Ishikawa (cell line): ENCODE results near the gene ZNFX1.

ENCODE experiments used
- CEBPB ChIP-seq: IDR thresholded peaks from 2 replicates; pipeline ENCODE4 v1.6.1; 2012
- CREB1 ChIP-seq: IDR thresholded peaks from 2 replicates; pipeline ENCODE4 v1.6.1; 2012; ENCODE audit warnings: low read depth
- EGR1 ChIP-seq: IDR thresholded peaks from 2 replicates; pipeline ENCODE4 v1.6.1; 2012
- EP300 ChIP-seq: IDR thresholded peaks from 2 replicates; pipeline ENCODE4 v1.6.1; 2012; ENCODE audit warnings: borderline replicate concordance
- FOXM1 ChIP-seq: IDR thresholded peaks from 2 replicates; pipeline ENCODE4 v1.6.1; 2012; ENCODE audit warnings: low read depth, borderline replicate concordance
- NFIC ChIP-seq: IDR thresholded peaks from 2 replicates; pipeline ENCODE4 v1.6.1; 2012
- RAD21 ChIP-seq: IDR thresholded peaks from 2 replicates; pipeline ENCODE4 v1.6.1; 2012; ENCODE audit warnings: low read depth
- TAF1 ChIP-seq: IDR thresholded peaks from 2 replicates; pipeline ENCODE4 v1.6.1; 2012; ENCODE audit warnings: low read depth, mild to moderate bottlenecking
- TCF12 ChIP-seq: IDR thresholded peaks from 2 replicates; pipeline ENCODE4 v1.6.1; 2012; ENCODE audit warnings: low read depth
- TEAD4 ChIP-seq: IDR thresholded peaks from 2 replicates; pipeline ENCODE4 v1.6.1; 2012
- YY1 ChIP-seq: IDR thresholded peaks from 2 replicates; pipeline ENCODE4 v1.6.1; 2012; ENCODE audit warnings: low read depth
- ZBTB7A ChIP-seq: IDR thresholded peaks from 2 replicates; pipeline ENCODE4 v1.6.1; 2012; ENCODE audit warnings: low read depth
- TF ChIP-seq, protein P1 (sequence below): IDR thresholded peaks from 2 replicates; pipeline ENCODE4 v1.6.1; 2012; ENCODE audit warnings: low read depth, mild to moderate bottlenecking
- TF ChIP-seq, protein P2 (sequence below): IDR thresholded peaks from 2 replicates; pipeline ENCODE4 v1.6.1; 2012
- TF ChIP-seq, protein P3 (sequence below): IDR thresholded peaks from 2 replicates; pipeline ENCODE4 v1.6.1; 2012

Gene ZNFX1

DNA sequence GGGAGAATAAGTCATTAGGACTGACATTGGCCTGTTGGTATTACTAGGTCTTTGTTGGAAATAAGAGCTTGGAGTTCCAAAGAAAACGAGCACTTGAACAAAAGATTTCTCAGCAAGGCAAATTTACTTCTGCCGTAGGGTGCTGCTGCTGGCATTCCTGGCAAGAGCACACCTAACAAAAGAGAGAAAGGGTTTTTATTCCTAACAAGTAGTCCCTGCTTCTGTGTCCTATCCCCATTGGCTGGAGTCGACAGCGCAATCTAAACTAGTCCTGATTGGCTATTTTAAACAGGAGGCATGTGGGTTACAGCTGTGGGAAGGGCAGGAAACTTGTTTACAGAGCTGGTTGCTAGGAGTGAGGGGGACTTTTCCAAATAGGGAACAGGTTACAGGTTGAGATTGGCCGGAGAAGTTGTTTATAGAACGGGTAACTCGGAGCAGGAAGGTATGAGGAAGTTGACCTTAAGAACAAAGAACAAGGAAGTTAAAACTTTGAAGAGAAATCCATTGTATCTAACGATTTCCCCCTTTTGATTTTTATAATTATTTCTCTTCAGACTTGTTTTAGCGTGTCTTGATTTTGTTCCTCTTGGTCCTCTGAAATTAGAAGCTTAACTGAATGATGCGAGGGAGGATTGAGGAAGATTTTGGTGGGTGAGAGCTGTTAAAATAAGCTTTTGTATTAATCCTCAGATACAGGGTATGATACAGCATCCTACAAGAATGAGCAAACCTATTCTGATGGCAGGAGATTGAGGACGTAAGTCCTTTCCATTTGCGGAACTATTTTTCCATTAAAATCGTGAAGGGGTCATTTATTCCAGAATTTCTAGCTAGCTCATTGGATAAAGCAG, 3.4 kb upstream of the ZNFX1 start:
- no peak for TF ChIP-seq ZBTB7A
- TF ChIP-seq, protein P1, sequence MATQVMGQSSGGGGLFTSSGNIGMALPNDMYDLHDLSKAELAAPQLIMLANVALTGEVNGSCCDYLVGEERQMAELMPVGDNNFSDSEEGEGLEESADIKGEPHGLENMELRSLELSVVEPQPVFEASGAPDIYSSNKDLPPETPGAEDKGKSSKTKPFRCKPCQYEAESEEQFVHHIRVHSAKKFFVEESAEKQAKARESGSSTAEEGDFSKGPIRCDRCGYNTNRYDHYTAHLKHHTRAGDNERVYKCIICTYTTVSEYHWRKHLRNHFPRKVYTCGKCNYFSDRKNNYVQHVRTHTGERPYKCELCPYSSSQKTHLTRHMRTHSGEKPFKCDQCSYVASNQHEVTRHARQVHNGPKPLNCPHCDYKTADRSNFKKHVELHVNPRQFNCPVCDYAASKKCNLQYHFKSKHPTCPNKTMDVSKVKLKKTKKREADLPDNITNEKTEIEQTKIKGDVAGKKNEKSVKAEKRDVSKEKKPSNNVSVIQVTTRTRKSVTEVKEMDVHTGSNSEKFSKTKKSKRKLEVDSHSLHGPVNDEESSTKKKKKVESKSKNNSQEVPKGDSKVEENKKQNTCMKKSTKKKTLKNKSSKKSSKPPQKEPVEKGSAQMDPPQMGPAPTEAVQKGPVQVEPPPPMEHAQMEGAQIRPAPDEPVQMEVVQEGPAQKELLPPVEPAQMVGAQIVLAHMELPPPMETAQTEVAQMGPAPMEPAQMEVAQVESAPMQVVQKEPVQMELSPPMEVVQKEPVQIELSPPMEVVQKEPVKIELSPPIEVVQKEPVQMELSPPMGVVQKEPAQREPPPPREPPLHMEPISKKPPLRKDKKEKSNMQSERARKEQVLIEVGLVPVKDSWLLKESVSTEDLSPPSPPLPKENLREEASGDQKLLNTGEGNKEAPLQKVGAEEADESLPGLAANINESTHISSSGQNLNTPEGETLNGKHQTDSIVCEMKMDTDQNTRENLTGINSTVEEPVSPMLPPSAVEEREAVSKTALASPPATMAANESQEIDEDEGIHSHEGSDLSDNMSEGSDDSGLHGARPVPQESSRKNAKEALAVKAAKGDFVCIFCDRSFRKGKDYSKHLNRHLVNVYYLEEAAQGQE: no peak
- no peak for TF ChIP-seq YY1
- no peak for TF ChIP-seq TCF12
- TF ChIP-seq TEAD4: no peak
- no peak for TF ChIP-seq EP300
- no peak for TF ChIP-seq FOXM1
- TF ChIP-seq CREB1: no peak
- TF ChIP-seq EGR1: no peak

DNA sequence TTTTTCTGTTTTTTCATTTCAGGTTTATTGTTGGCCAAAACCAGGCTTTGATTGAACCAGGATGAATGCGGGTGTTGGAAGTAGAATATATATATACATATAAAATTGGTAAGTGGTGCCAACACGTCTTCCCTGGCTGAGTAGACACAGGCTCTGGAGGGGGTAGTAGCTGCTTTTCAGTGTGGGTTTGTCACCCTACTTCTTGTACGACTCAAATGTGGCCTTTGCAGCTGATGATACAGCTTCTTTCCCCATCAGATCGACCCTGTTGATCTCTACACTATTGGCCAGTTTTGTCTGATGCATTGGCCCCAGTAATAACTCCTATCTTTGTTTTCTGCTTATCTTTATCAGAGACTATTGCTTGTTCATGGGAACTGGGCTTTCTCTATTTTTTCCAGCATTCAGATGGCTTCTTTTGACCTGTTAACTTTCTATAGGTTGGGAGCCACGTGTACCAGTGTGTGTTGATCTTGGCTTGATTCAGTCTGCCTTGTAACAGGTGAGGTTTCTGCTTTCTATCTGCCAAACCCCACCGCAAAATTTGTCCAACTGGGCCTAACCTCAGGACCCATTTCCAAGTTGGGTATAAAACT, 2.7 kb upstream of the ZNFX1 start:
- TF ChIP-seq, protein P2, sequence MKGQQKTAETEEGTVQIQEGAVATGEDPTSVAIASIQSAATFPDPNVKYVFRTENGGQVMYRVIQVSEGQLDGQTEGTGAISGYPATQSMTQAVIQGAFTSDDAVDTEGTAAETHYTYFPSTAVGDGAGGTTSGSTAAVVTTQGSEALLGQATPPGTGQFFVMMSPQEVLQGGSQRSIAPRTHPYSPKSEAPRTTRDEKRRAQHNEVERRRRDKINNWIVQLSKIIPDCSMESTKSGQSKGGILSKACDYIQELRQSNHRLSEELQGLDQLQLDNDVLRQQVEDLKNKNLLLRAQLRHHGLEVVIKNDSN: no peak
- TF ChIP-seq, protein P3, sequence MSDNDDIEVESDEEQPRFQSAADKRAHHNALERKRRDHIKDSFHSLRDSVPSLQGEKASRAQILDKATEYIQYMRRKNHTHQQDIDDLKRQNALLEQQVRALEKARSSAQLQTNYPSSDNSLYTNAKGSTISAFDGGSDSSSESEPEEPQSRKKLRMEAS: no peak
- TF ChIP-seq FOXM1 (no peak), NFIC (no peak), EGR1 (no peak), TEAD4 (no peak), CREB1 (no peak), CEBPB (no peak), ZBTB7A (no peak), TAF1 (no peak), EP300 (no peak), TCF12 (no peak)
- TF ChIP-seq, protein P1: no peak

DNA sequence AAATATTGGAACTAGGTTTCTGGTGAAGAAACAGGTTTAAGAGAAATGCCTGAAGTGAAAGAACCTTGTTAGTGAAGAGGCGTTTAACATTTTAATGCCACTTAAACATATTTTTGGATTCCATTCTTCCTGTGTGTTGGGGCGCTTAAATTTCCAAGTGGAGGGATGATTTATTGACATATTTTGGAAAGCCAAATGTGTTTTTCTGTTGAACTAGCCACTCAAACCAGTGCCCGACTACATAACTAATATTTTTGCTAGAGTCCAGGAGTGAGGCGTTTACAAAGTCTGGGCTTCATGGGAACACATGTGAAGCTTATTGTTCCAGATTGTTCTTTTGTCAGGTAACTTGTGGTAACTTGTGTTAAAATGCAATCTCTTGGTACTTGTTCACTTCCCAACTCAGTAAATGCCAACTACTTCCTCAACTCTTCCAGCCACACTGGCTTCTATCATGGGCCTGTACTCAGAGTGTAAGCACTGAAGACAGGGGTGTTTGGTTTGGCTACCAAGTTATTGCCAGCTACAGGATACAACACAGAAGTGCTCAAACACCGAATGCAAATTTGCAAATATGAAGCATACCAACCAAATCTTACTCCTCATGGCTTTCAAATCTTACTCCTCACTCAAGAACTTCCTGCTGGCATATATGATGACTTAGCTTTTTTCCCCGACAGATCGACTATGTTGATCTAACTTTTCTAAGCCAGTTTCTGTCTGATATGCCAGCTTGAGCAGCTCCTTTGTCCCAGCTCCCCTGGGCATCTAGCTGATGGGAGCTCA, 2.0 kb upstream of the ZNFX1 start:
- TF ChIP-seq, protein P2: no peak
- TF ChIP-seq CEBPB (no peak), ZBTB7A (no peak), FOXM1 (no peak), RAD21 (no peak), NFIC (no peak), TAF1 (no peak), TCF12 (no peak), CREB1 (no peak), TEAD4 (no peak)
- TF ChIP-seq, protein P3: no peak

DNA sequence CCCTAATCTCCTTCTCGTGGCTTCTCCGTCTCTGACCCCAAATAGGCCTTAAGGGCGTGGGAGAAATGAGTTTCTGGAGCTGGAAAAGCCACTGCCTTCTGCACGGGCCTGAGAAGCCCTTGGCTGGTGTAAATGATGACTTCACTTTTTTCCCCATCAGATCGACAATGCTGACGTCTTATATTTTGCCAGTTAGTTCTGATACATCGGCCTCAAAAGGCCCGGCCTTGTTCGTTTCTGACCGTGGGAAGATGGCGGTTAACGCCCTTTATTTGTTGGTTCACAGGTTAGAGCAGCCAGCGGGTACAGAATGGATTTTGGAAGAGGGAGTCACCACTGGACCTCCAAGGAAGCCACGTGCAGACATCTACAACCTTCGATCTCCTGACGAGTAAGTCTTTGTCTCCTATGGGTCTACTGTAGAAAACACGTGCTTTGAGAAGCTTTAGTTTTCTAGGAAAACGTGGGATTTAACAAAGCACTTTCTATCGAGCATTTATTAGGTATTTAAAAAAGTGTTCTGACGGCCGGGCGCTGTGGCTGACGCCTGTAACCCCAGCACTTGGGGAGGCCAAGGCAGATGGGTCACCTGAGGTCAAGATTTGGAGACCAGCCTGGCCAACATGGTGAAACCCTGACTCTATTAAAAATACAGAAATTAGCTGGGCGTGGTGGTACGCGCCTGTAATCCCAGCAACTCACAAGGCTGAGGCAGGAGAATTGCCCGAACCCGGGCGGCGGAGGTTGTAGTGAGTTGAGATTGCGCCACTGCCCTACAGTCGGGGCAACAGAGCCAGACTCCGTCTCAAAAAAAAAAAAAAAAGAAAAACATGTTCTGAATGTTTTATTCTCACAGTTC, 1.2 kb upstream of the ZNFX1 start:
- TF ChIP-seq NFIC (0 out of 2 replicates have a peak, but pooled peaks have one; percentile 14), YY1 (no peak), CREB1 (0 out of 2 replicates have a peak, but pooled peaks have one; percentile 14), EGR1 (no peak), FOXM1 (no peak), ZBTB7A (no peak), EP300 (no peak), TCF12 (0 out of 2 replicates have a peak, but pooled peaks have one; percentile 11), TAF1 (peak; percentile 7; the same call in 1 of the 2 replicates), RAD21 (no peak), CEBPB (no peak), TEAD4 (no peak; the same call in 1 of the 2 replicates)
- TF ChIP-seq, protein P1: no peak
- TF ChIP-seq, protein P2: no peak
- TF ChIP-seq, protein P3: peak; percentile 65
